Right atrium auricular region (tissue), 2 donors: Measurements from ENCODE around the gene RNF7. TPM values are rescaled to one million over a fixed set of nuclear protein-coding genes. Genes with fewer than 3 reads are reported as not detected.

ENCODE experiments used
- DNase-seq: peaks from one replicate; pipeline ENCODE4 v3.0.0-alpha.2; 2019; ENCODE audit warnings: low spot score
- H3K27ac ChIP-seq, 2 donors: fragments of 200-600 bp; sonication (generic); 1 replicate in 1 of 2; 2 replicates in 1 of 2; pipeline ENCODE4 v1.5.1; 2016 to 2019
- H3K27me3 ChIP-seq, 2 donors: fragments of 200-600 bp; sonication (generic); one replicate each; pipeline versions ENCODE4 v1.5.1 to v1.6.0; 2017 to 2019
- H3K36me3 ChIP-seq: fragments of 200-600 bp; sonication (generic); one replicate; pipeline ENCODE4 v1.5.1; 2016
- H3K4me1 ChIP-seq, 2 donors: fragments of 200-600 bp; sonication (generic); one replicate each; pipeline versions ENCODE4 v1.5.1 to v1.6.0; 2017 to 2019
- H3K4me3 ChIP-seq, 2 donors: fragments of 200-600 bp; sonication (generic); 1 replicate in 1 of 2; 2 replicates in 1 of 2; pipeline ENCODE4 v1.5.1; 2017 to 2019; ENCODE audit warnings: mild to moderate bottlenecking in 1 of 2, moderate library complexity in 1 of 2
- H3K9me3 ChIP-seq, 2 donors: fragments of 200-600 bp; sonication (generic); one replicate each; pipeline ENCODE4 v1.5.1; 2019
- CTCF ChIP-seq, 2 donors: fragments of 200-600 bp; sonication (generic); IDR thresholded peaks; one replicate each; pipeline ENCODE4 v1.5.1; 2019; ENCODE audit warnings: antibody characterized with exemption in 2 of 2
- total RNA-seq, 2 donors: library from RNA; depleted of rRNA; stranded (reverse); fragments of >200 nt; gene quantifications; one replicate each; pipeline ENCODE4 v1.1.0, GENCODE V29; 2016

Gene RNF7
- total RNA-seq, 2 donors from 2014 or later = 64.9 to 81.2 TPM

GRCh38 chr3:141764465-141764864 lies 26.4 kb downstream of the RNF7 start:
- H3K27me3 ChIP-seq = no peaks in the 10 kb centered on the region
- no peak overlapping the region for H3K4me3 ChIP-seq
- H3K9me3 ChIP-seq = no peaks in the 10 kb centered on the region
- H3K27ac ChIP-seq = no peak overlapping the region
- H3K4me1 ChIP-seq = no peaks in the 10 kb centered on the region
- no peak for TF ChIP-seq CTCF (IDR thresholded peaks at IDR 0.05)
- no peaks in the 10 kb centered on the region for H3K36me3 ChIP-seq
- DNase-seq = no peak

GRCh38 chr3:141764986-141765385 lies 26.9 kb downstream of the RNF7 start:
- H3K9me3 ChIP-seq = no peaks in the 10 kb centered on the region
- DNase-seq = no peak
- TF ChIP-seq CTCF (IDR thresholded peaks at IDR 0.05) = no peak
- no peak overlapping the region for H3K27ac ChIP-seq
- H3K4me3 ChIP-seq = no peak overlapping the region
- H3K4me1 ChIP-seq = no peaks in the 10 kb centered on the region
- no peaks in the 10 kb centered on the region for H3K27me3 ChIP-seq
- no peaks in the 10 kb centered on the region for H3K36me3 ChIP-seq

GRCh38 chr3:141767066-141767465 lies 29.0 kb downstream of the RNF7 start:
- no peaks in the 10 kb centered on the region for H3K36me3 ChIP-seq
- no peaks in the 10 kb centered on the region for H3K27me3 ChIP-seq
- no peak overlapping the region for H3K27ac ChIP-seq
- no peaks in the 10 kb centered on the region for H3K9me3 ChIP-seq
- H3K4me3 ChIP-seq = no peak overlapping the region
- H3K4me1 ChIP-seq = no peaks in the 10 kb centered on the region
- no peak for DNase-seq
- TF ChIP-seq CTCF (IDR thresholded peaks at IDR 0.05) = no peak

GRCh38 chr3:141769221-141769894 lies 31.3 kb downstream of the RNF7 start:
- Histone ChIP-seq H3K36me3 (no peaks in the 10 kb centered on the region), H3K9me3 (no peaks in the 10 kb centered on the region), H3K4me3 (no peak overlapping the region), H3K4me1 (no peaks in the 10 kb centered on the region), H3K27me3 (no peaks in the 10 kb centered on the region), H3K27ac (no peak overlapping the region)
- TF ChIP-seq CTCF (IDR thresholded peaks at IDR 0.05) = no peak
- DNase-seq = no peak

GRCh38 chr3:141773676-141774075 lies 35.6 kb downstream of the RNF7 start:
- TF ChIP-seq CTCF (IDR thresholded peaks at IDR 0.05) = no peak
- Histone ChIP-seq H3K36me3 (no peaks in the 10 kb centered on the region), H3K27me3 (no peaks in the 10 kb centered on the region), H3K4me1 (no peaks in the 10 kb centered on the region), H3K4me3 (no peak overlapping the region), H3K9me3 (no peaks in the 10 kb centered on the region), H3K27ac (no peak overlapping the region)
- no peak for DNase-seq

- Histone ChIP-seq H3K9me3 (no peaks in the 10 kb centered on the region), H3K27me3 (no peaks in the 10 kb centered on the region), H3K4me1 (no peaks in the 10 kb centered on the region), H3K36me3 (no peaks in the 10 kb centered on the region), H3K4me3 (no peak overlapping the region), H3K27ac (no peak overlapping the region)
- TF ChIP-seq CTCF (IDR thresholded peaks at IDR 0.05) = no peak
- DNase-seq = no peak
Observed at GRCh38 chr3:141776376-141776775, 38.3 kb downstream of the RNF7 start.
